GM15510 (cell line): ENCODE data around the gene DKKL1.

ENCODE experiments used
- POLR2A ChIP-seq: IDR thresholded peaks from 3 replicates; pipeline ENCODE4 v1.6.1; 2011; ENCODE audit warnings: borderline replicate concordance; ENCODE audit not compliant: insufficient read length; ENCODE audit errors: extremely low read depth

The DKKL1 gene

DNA sequence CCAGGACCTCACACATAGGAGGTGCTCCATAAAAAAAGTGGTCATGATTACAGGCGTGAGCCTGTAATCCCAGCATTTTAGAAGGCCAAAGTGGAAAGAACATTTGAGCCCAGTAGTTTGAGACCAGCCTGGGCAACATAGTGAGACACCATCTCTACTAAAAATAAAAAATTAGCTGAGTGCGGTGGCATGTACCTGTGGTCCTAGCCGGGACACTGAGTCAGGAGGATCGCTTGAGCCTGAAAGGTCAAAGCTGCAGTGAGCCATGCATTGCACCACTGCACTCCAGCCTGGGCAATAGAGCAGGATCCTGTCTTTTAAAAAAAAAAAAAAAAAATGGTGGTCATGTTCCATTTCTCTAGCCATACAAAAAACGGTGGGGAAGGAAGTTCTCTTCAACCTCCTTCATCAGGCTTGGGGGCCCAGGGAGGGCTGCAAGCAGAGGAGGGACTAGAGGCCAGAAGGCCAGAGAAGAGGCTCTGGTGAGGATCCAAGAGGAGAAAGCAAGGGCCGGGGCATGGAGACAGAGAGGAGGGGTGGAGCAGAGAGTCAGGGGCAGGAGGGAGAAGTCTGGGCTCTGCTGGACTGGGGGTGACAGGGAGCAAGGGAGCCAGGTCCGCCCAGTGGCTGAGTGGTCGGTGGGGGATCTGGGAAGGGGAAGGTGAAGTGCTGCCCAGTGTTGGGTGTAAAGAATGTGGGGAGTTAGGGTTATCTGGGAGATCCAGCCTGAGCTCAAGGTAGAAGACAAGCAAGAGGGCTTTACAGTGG lies 33.2 kb downstream of the DKKL1 start:
- TF ChIP-seq POLR2A, result no peak

DNA sequence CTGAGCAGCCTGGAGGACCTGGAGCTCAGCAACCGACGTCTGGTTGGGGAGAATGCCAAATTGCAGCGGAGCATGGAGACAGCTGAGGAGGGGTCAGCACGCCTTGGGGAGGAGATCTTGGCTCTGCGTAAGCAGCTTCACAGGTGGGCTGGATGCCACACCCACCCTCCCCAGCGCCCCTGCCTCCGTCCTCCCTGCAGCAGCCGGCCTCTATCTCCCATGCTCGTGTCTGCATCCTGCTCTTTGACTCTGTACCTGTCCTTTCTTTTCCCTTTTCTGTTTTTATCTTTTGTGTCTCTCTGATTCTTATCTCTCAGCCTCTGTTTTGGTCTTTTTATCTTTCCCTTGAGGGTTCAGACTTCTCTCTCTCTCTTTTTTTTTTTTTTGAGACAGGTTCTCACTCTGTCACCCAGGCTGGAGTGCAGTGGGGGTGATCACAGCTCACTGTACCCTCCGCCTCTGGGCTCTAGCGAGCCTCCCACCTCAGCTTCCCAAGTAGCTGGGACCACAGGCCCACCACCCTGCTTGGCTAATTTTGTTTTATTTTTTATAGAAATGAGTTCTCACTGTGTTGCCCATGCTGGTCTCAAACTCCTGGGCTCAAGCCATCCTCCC lies 34.4 kb downstream of the DKKL1 start:
- no peak for TF ChIP-seq POLR2A

- no peak for TF ChIP-seq POLR2A
These were observed 35.3 kb downstream of the DKKL1 start for GRCh38 chr19:49398931-49399330.

GRCh38 chr19:49400029-49400428 lies 36.4 kb downstream of the DKKL1 start:
- TF ChIP-seq POLR2A, result no peak

DNA sequence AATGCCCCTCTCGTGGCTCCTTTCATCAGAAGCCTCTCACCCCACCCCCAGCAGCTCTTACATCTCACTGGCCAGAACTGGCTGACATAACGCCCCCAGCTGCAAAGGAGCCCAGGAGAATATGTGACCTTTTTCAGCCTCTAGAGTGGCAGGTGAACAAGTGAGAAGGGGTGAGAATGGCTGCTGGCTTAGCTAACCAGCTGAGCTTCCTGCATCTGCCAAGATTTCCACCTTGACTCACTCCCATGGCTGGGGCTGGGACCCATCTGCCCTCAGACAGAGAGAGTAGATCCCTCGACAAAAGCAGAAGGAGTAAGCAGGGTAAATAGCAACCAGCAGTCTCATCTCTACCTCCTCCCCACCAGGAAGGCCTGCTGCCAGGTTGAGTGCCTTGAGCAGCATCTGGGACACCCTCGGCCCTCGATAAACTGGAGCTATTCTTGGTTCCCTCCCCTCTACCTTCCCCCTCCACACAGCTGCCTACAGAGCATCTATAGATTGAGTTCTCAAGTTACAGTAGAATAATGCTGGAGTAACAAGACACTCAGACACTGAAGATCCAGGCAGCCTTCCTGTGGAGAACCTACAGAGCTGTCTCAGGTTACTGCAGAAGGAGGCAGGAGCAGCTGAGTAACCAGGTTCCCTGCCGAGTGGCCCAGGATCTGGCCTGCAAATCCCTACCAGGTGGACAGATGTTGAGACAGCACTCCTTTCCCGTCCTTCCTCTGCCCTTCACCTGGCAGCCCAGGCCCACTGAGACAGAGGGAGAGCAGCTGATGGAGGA lies 39.9 kb downstream of the DKKL1 start:
- no peak for TF ChIP-seq POLR2A

DNA sequence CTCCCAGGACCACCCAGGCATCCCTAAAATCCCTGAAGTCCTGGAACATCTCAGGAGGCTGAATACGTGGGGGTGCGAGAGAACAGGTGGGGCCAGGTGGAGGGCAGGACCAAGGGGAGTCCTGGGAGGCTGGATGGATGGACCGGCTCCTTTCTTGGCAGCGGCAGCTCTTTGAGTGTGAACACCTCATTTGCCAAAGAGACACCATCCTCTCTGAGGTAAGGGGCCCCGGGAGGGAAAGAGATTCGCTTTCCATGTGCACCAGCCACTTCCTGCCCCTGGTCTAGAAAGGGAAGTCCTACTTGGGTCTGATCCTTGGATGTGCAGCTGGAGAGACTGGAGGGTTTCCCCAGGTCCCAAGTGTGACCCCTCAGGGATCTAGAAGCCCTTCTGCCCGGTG lies 43.4 kb downstream of the DKKL1 start:
- no peak for TF ChIP-seq POLR2A

DNA sequence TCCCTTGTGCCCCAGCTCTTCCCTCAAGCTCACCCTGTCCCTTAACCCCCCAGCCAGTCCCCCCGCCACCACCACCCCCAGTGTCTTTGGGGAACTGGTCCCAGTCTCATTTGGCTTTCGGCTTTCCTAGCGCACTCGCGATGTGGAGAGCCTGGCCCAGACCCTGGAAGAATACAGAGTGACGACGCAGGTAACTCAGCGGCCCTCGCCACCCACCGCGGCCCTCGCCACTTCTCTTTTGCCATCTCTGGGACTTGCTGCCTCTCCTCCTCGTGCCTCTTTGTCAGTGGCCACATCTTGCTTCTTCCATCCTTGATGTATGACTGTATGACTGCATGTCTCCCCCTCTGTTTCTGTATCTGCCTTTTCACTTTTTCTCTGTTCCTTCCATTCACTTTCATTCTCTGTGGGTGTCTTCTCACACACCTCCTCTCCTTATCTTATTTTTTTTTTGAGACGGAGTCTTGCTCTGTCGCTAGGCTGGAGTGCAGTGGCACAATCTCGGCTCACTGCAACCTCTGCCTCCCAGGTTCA lies 43.9 kb downstream of the DKKL1 start:
- TF ChIP-seq POLR2A, result no peak

GRCh38 chr19:49408816-49409440 lies 45.3 kb downstream of the DKKL1 start:
- no peak for TF ChIP-seq POLR2A

DNA sequence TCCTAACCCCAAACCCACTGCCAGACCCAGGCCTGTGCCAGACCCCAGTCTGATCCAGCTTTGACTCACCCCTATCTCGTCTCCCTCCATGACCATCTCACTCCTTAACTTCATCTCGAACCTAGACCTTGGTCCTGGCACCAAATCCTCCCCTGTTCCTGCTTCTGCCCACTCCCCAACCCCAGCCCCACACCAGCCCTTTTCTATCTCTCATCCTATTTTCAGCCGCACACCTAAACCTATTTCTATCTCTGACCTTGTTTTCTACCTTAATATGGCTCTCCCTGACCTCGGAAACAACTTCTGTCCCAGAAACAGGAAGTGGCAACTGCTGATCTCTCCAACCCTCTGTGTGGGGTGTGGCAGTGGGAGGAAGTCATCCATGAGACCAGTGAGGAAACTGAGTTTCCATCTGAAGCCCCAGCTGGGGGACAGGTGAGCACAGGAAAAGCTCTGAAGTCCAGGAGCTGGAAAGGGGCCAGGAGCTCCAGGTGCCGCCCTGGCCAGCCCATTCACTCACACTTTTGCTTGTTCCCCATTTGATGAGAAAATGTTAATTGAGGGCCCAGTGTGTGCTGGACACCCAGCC lies 45.9 kb downstream of the DKKL1 start:
- no peak for TF ChIP-seq POLR2A

- TF ChIP-seq POLR2A, result no peak
These were observed 48.1 kb downstream of the DKKL1 start for GRCh38 chr19:49411681-49412326.

- no peak for TF ChIP-seq POLR2A
These were observed 49.7 kb downstream of the DKKL1 start for GRCh38 chr19:49413348-49413747.

DNA sequence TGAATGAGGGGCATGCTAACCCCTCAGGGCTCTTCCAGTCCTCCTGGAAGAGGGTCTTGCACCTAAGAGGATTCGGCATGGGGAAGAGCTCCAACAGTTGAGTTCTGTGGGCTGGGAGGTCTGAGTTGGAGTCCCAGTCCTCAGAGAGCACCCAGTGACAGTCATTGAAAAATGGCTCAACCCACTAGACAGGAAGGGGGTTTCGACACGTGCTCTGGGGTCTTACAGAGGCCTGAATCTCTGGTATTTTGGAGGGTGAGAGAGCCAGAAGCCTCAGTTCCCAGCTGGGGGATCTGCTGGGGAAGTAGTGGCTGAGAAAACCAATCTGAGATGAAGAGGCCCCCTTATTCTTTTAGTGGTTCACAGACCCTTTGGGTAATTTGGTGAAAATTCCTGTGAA lies 50.6 kb downstream of the DKKL1 start:
- no peak for TF ChIP-seq POLR2A

GRCh38 chr19:49415102-49415809 lies 51.6 kb downstream of the DKKL1 start:
- TF ChIP-seq POLR2A, result no peak
